Measurements from ENCODE around the gene COQ3.

Gene COQ3

DNA sequence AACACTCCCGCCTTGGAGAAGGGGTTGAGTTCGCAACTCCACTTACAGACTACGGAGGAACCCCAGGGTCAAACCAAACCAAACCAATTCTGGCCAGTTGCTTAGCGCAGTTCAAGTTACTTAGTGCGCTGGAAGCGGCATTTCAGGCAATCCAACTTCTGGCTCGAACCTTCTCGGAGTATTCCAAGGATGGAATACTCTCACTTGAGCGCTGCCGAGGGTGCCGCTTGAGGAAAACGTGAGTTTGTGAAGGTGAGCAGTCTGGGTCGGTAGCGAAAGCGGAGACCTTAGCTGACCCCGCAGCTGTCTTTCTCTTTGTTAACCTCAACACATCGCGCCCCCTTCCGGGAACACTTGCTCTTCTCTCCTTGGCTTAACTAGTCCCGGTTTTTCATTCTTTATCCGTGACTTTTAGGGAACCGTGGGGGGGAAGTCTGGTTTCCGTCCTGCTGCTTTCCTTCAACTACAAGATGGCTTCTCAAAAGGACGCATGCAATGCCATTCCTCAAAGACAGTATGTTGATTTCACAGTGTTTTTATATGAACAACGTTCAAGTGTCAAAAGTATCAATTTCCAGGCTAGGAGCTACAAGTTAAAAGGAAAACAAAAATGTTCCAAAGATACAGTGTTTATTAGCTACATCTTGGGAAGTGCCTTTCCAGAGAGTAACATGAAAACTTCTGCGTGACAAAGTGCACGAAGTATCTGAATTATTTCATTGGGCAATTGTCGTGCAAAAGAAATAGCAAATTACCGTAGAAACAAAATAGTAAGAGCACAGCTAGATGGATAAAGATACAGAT, 31.9 kb upstream of the COQ3 start:
- peak overlapping the region; percentile 91 for H3K4me3 ChIP-seq (ENCODE audit: insufficient read depth, low read length, poor library complexity, severe bottlenecking)
- peak overlapping the region; percentile 76 for H3K4me2 ChIP-seq (ENCODE audit: low read depth, low read length, poor library complexity, severe bottlenecking)
- H3K9me2 ChIP-seq (replicated peaks; ENCODE audit: insufficient read depth, low read length): no peaks in the 10 kb centered on the region
- peak overlapping the region; percentile 77 for H2AFZ ChIP-seq (ENCODE audit: low read depth, low read length, severe bottlenecking)
- peaks cover 35% of the 10 kb centered on the region for H4K20me1 ChIP-seq (ENCODE audit: low read depth, low read length)
- no peaks in the 10 kb centered on the region for H3F3A ChIP-seq (ENCODE audit: insufficient read depth)
- peaks cover 11% of the 10 kb centered on the region; the same call in 1 of the 2 replicates for H3K36me3 ChIP-seq (ENCODE audit: low read length)
- H3K27ac ChIP-seq (ENCODE audit: low read depth, low read length): peak overlapping the region; percentile 88
- no peaks in the 10 kb centered on the region for H3K9me3 ChIP-seq (ENCODE audit: insufficient read depth, low read length)
- H3K27me3 ChIP-seq (ENCODE audit: low read length): no peaks in the 10 kb centered on the region
- TF ChIP-seq, protein P1, sequence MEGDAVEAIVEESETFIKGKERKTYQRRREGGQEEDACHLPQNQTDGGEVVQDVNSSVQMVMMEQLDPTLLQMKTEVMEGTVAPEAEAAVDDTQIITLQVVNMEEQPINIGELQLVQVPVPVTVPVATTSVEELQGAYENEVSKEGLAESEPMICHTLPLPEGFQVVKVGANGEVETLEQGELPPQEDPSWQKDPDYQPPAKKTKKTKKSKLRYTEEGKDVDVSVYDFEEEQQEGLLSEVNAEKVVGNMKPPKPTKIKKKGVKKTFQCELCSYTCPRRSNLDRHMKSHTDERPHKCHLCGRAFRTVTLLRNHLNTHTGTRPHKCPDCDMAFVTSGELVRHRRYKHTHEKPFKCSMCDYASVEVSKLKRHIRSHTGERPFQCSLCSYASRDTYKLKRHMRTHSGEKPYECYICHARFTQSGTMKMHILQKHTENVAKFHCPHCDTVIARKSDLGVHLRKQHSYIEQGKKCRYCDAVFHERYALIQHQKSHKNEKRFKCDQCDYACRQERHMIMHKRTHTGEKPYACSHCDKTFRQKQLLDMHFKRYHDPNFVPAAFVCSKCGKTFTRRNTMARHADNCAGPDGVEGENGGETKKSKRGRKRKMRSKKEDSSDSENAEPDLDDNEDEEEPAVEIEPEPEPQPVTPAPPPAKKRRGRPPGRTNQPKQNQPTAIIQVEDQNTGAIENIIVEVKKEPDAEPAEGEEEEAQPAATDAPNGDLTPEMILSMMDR (IDR thresholded peaks at IDR 0.05; ENCODE audit: insufficient read depth, low read length, poor library complexity, severe bottlenecking): peak; percentile 32
- TF ChIP-seq EZH2phosphoT487 (conservative IDR thresholded peaks at IDR 0.05; ENCODE audit: low read length): no peak
- peak overlapping the region; percentile 86 for H3K9ac ChIP-seq (ENCODE audit: low read length)
- H3K79me2 ChIP-seq (ENCODE audit: insufficient read depth, low read length): peaks cover 59% of the 10 kb centered on the region

DNA sequence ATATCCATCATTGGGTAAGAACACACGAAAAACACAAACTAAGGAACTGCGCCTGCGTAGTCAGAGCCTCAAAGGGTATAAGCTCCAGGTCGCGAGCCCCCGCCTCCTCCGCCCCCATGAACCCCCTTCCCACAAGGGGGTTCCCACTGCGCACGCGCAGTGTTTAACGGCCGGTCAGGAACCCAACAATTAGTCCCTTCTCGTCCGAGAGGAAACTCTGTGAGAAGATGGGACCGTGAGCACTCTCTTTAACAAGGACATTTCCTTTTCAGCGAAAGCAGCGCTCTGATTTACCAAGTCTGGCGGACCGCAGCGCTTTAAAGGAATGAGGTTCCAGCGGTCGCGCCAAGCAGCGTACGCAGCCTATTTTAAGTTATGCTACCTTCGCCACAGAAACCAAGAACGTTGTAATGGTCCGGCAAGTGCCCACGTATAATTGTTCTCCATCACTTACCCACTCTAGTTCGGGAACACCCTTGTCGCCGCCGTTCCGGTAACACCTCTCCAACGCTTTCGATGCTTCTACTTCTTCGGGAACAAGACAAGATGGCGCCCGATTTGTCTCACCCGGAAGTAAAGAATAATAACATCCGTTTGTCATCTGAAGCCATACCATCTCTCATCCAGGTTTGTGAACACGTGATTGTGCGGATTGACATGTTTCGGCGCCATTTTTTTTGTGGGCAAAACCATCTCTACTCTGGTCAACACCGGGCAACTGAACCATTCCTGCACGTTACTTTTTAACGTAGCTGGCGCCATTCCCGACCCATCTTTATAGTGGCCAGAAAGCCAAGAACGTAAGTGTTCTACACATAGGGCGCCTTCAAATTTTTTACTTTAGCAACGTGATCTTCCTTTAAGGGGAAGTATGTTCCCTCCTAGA, 31.0 kb upstream of the COQ3 start, which contains the start of gene PNISR:
PNISR (minus strand) TSS at position 548 of the 886 bp plus-strand sequence. CDS start 10,649 bp downstream, outside the sequence.
- TF ChIP-seq, protein P1 (IDR thresholded peaks at IDR 0.05; ENCODE audit: insufficient read depth, low read length, poor library complexity, severe bottlenecking): no peak
- TF ChIP-seq EZH2phosphoT487 (conservative IDR thresholded peaks at IDR 0.05; ENCODE audit: low read length): no peak
- Histone ChIP-seq H3K36me3 (ENCODE audit: low read length) (peaks cover 14% of the 10 kb centered on the region; the same call in 1 of the 2 replicates), H3K27me3 (ENCODE audit: low read length) (no peaks in the 10 kb centered on the region), H3F3A (ENCODE audit: insufficient read depth) (no peaks in the 10 kb centered on the region), H3K9ac (ENCODE audit: low read length) (peak within 1 kb of the TSS; percentile 86), H4K20me1 (ENCODE audit: low read depth, low read length) (peaks cover 44% of the 10 kb centered on the region), H3K27ac (ENCODE audit: low read depth, low read length) (peak within 1 kb of the TSS; percentile 88), H3K4me3 (ENCODE audit: insufficient read depth, low read length, poor library complexity, severe bottlenecking) (peak within 1 kb of the TSS; percentile 91), H3K9me3 (ENCODE audit: insufficient read depth, low read length) (no peaks in the 10 kb centered on the region), H3K9me2 (replicated peaks; ENCODE audit: insufficient read depth, low read length) (no peaks in the 10 kb centered on the region), H3K79me2 (ENCODE audit: insufficient read depth, low read length) (peaks cover 67% of the 10 kb centered on the region), H3K4me2 (ENCODE audit: low read depth, low read length, poor library complexity, severe bottlenecking) (peak within 1 kb of the TSS; percentile 76), H2AFZ (ENCODE audit: low read depth, low read length, severe bottlenecking) (peak within 1 kb of the TSS; percentile 77)

DNA sequence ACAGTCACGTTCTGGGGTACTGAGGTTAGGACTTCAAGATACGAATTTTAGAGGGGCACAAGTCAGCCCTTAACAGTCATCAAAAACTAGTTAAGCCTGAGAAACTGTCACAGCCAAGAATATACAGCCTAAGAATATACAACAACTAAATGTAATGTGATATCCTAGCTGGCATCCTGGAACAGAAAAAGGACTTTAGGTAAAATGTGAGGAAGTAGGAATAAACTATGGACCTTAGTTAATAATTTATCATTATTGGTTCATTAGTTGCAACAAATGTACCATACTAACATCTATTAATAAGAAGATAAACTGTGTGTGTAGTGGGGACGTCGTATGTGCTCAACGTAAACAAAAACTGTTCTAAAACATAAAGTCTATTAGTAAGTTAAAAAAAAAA, 30.0 kb upstream of the COQ3 start:
- TF ChIP-seq EZH2phosphoT487 (conservative IDR thresholded peaks at IDR 0.05; ENCODE audit: low read length): no peak
- TF ChIP-seq, protein P1 (IDR thresholded peaks at IDR 0.05; ENCODE audit: insufficient read depth, low read length, poor library complexity, severe bottlenecking): no peak
- Histone ChIP-seq H3K27ac (ENCODE audit: low read depth, low read length) (0 out of 2 replicates have a peak overlapping the region, but pooled peaks have one; percentile 88), H3K4me2 (ENCODE audit: low read depth, low read length, poor library complexity, severe bottlenecking) (peak overlapping the region; percentile 76), H3K36me3 (ENCODE audit: low read length) (peaks cover 14% of the 10 kb centered on the region; the same call in 1 of the 2 replicates), H3K4me3 (ENCODE audit: insufficient read depth, low read length, poor library complexity, severe bottlenecking) (peak overlapping the region; percentile 91), H3K9me2 (replicated peaks; ENCODE audit: insufficient read depth, low read length) (no peaks in the 10 kb centered on the region), H3K79me2 (ENCODE audit: insufficient read depth, low read length) (peaks cover 77% of the 10 kb centered on the region), H3F3A (ENCODE audit: insufficient read depth) (no peaks in the 10 kb centered on the region), H2AFZ (ENCODE audit: low read depth, low read length, severe bottlenecking) (no peak overlapping the region), H3K9me3 (ENCODE audit: insufficient read depth, low read length) (no peaks in the 10 kb centered on the region), H4K20me1 (ENCODE audit: low read depth, low read length) (peaks cover 49% of the 10 kb centered on the region), H3K9ac (ENCODE audit: low read length) (peak overlapping the region; percentile 86), H3K27me3 (ENCODE audit: low read length) (no peaks in the 10 kb centered on the region)

All from SU-DHL-6 (cell line).